Central memory CD8-positive, alpha-beta T cell (primary cell): Measurements from ENCODE around the gene CFAP61.

Source experiments
- ATAC-seq: fragments of 150-1000 bp; cut with Tn5 transposase; replicated peaks from 2 replicates; pipeline ENCODE4 v1.10.0; 2022; ENCODE audit warnings: mild to moderate bottlenecking, moderate FRiP score, moderate number of reproducible peaks; ENCODE audit not compliant: poor library complexity, severe bottlenecking; ENCODE audit errors: extremely low read depth
- DNase-seq, 2 donors: peaks; one replicate each; pipeline ENCODE4 v3.0.0; 2021; ENCODE audit warnings: low spot score in 2 of 2
- H3K27ac Mint-ChIP-seq: one replicate; pipeline ENCODE4 v1.8.0; 2022; ENCODE audit warnings: low read depth, mild to moderate bottlenecking, moderate library complexity, mixed read lengths
- H3K27me3 Mint-ChIP-seq: one replicate; pipeline ENCODE4 v1.8.0; 2022; ENCODE audit warnings: mixed read lengths
- H3K36me3 Mint-ChIP-seq: one replicate; pipeline ENCODE4 v1.8.0; 2022; ENCODE audit warnings: mild to moderate bottlenecking, moderate library complexity, mixed read lengths; ENCODE audit not compliant: insufficient read depth
- H3K4me1 Mint-ChIP-seq: one replicate; pipeline ENCODE4 v1.8.0; 2022; ENCODE audit warnings: mixed read lengths
- H3K4me3 Mint-ChIP-seq: one replicate; pipeline ENCODE4 v1.8.0; 2022; ENCODE audit warnings: mild to moderate bottlenecking, moderate library complexity, mixed read lengths
- H3K9me3 Mint-ChIP-seq: one replicate; pipeline ENCODE4 v1.8.0; 2022; ENCODE audit warnings: mixed read lengths

CFAP61 gene

DNA sequence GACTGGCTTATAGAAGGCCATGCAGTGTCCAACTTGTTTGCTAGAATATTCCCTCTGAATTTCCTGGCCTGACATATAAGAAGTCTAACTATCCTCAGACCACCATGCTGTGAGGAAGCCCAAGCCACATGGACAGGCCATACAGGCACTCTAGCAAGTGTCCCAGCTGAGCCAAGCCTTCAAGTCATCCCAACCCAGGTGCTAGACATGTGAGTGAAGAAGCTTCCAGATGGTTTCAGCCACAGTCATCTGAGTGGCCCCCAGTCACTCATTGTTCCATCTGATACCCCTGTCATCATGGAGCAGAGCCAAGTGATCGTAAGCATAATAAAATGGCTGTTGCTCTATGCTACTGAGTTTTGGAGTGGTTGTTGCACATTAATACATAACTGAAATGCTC lies 269.6 kb downstream of the CFAP61 start:
- no peaks in the 10 kb centered on the region for H3K36me3 Mint-ChIP-seq
- ATAC-seq: no peak

DNA sequence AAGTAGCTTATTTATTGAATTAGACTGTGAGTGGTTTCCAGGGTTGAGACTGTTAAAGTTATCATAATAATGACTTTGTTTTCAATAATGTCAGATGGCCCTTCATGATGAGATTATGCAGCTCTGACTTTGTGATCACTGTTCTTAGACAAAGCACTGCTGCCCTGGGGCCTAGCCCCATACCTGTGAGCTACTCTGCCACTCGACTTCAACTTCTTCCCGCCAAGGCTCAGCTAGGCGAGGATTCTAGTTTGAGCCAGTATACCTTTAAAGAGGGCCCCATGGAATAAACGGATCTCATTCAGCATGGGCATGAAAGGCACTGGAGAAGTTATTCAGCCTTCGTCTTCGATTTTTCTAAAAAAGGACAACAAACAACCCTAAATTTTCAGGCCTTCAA lies 270.6 kb downstream of the CFAP61 start:
- Mint-ChIP-seq H3K9me3 (no peaks in the 10 kb centered on the region), H3K4me3 (no peak overlapping the region), H3K4me1 (no peaks in the 10 kb centered on the region), H3K27me3 (peaks cover 6% of the 10 kb centered on the region), H3K36me3 (no peaks in the 10 kb centered on the region), H3K27ac (no peak overlapping the region)
- ATAC-seq (no peak), DNase-seq (no peak)

More for the DNA sequence above, 269.6 kb downstream of the CFAP61 start:
- H3K9me3 Mint-ChIP-seq: no peaks in the 10 kb centered on the region
- H3K27me3 Mint-ChIP-seq: peaks cover 10% of the 10 kb centered on the region
- DNase-seq: no peak
- no peak overlapping the region for H3K27ac Mint-ChIP-seq
- H3K4me1 Mint-ChIP-seq: no peaks in the 10 kb centered on the region
- no peak overlapping the region for H3K4me3 Mint-ChIP-seq

DNA sequence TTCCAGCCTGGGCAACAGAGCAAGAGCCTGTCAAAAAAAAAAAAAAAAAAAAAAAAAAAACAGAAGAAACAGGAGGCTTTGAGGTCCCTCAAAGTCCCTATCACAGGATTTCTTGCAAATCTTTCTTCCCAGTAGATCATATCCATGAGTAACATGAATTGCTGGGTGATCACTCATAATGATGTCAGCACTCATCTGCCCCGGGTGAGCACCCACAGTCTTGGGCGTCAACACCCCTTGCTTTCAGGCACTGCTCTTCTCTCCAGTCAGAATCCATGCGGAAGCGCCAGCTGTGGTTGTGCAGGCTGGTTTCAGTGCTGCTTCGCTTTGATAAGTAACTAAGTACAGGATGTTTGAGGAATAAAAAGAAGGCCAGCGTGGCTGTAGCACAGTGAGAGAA lies 275.4 kb downstream of the CFAP61 start:
- H3K9me3 Mint-ChIP-seq: no peaks in the 10 kb centered on the region
- H3K4me1 Mint-ChIP-seq: no peaks in the 10 kb centered on the region
- H3K27ac Mint-ChIP-seq: no peak overlapping the region
- ATAC-seq: no peak
- H3K36me3 Mint-ChIP-seq: no peaks in the 10 kb centered on the region
- H3K4me3 Mint-ChIP-seq: no peak overlapping the region
- no peak for DNase-seq
- peaks cover 30% of the 10 kb centered on the region for H3K27me3 Mint-ChIP-seq

DNA sequence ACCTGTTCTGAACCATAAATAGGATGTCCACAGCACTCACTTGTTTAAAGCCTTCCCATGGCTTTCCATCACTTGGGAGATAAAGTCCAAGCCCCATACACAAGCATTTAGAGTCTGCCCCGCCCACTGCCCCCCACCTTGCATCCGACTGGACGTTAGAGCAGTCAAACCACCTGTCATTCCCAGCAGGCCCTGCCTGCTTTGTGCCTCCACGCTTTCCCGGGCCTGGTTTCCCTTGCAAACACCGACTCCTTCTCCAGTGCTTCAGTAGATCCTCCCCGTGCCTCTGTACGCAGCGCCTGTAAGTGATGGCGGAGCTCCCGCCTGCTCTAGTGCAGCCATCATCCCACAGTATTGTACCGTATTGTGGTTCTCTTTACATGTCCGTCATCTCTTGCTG lies 277.2 kb downstream of the CFAP61 start:
- no peak overlapping the region for H3K27ac Mint-ChIP-seq
- H3K9me3 Mint-ChIP-seq: no peaks in the 10 kb centered on the region
- H3K27me3 Mint-ChIP-seq: peaks cover 37% of the 10 kb centered on the region
- ATAC-seq: no peak
- H3K4me3 Mint-ChIP-seq: no peak overlapping the region
- H3K36me3 Mint-ChIP-seq: no peaks in the 10 kb centered on the region
- H3K4me1 Mint-ChIP-seq: no peaks in the 10 kb centered on the region
- no peak for DNase-seq

DNA sequence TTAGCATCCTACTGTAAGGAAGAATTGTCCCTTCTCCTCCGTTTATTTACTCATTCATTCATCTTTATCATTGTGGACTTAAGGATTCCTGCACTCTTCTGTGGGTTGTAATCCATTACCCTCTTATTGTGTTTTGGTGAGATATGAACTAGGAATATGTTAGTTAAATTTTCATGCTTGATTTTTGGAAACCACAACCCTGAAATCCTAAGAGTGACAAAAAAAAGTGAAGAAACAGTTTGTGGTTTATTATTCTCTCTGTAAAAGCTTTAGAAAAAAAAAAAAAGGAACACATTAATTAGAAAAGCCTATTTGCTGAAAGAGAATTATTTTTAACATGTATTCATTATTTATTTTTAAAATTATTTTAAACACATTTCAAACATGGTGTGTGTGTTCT lies 278.8 kb downstream of the CFAP61 start:
- ATAC-seq: no peak
- no peak for DNase-seq
- peaks cover 2% of the 10 kb centered on the region for H3K36me3 Mint-ChIP-seq
- peaks cover 49% of the 10 kb centered on the region for H3K27me3 Mint-ChIP-seq
- H3K27ac Mint-ChIP-seq: no peak overlapping the region
- H3K4me3 Mint-ChIP-seq: no peak overlapping the region
- no peaks in the 10 kb centered on the region for H3K4me1 Mint-ChIP-seq
- no peaks in the 10 kb centered on the region for H3K9me3 Mint-ChIP-seq

DNA sequence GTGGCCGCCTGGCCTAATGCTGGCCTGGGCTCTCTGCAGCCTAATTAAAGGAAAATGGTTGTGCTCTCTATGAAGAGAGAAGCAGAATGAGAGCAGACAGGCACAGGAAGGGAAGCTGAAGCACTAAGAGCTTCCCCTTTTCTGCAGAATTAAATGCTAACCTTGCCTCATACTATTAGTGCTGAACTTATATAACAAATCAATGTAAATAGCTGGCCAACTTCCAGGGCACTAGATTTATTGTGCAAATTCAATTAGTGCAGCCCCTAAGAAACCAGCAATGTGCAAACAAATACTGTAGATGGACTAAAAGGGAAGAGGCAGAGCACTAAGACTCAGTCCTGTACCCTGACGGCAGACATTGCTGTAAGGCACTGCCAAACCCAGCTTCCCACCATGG lies 279.5 kb downstream of the CFAP61 start:
- peaks cover 49% of the 10 kb centered on the region for H3K27me3 Mint-ChIP-seq
- H3K9me3 Mint-ChIP-seq: no peaks in the 10 kb centered on the region
- peaks cover 2% of the 10 kb centered on the region for H3K36me3 Mint-ChIP-seq
- H3K4me3 Mint-ChIP-seq: no peak overlapping the region
- no peak overlapping the region for H3K27ac Mint-ChIP-seq
- DNase-seq (no peak), ATAC-seq (no peak)
- no peaks in the 10 kb centered on the region for H3K4me1 Mint-ChIP-seq

DNA sequence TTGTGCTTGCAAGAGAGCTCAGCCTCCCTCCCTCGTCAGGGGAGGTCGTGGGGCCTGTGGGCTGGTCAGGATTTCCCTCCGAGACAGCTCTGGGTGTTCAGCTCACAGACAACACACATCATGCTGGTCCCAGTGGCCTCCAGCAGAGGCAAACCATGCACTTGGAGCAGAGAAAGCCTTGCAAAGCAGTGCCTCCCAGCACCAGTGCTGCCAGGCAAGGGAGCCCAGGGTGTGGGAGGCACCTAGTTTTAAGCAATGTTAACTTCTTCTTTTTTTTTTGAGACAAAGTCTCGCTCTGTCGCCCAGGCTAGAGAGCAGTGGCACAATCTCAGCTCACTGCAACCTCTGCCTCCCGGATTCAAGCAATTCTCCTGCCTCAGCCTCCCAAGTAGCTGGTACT lies 281.5 kb downstream of the CFAP61 start:
- no peak for ATAC-seq
- Mint-ChIP-seq H3K27me3 (peaks cover 35% of the 10 kb centered on the region), H3K36me3 (peaks cover 2% of the 10 kb centered on the region), H3K4me3 (no peak overlapping the region), H3K9me3 (no peaks in the 10 kb centered on the region), H3K27ac (no peak overlapping the region), H3K4me1 (no peaks in the 10 kb centered on the region)
- no peak for DNase-seq

DNA sequence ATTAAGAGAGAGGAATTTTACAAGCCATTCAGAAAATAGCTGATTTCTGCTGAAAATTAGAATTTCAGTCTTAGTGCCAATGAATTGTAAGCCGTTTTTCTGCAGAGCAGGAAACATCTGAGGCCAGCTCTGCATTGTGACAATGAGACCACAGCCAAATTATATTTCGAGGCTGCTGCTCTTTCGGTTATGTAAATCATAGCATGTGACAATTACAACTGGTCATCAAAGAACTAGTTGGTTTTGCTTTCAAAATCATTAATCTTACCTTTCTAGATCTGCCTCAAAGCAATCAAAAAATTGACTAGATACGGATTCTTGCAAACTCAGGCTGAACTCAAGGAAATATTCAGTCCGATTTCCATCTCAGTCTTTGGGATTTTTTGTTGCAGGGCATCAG lies 282.2 kb downstream of the CFAP61 start:
- Mint-ChIP-seq H3K4me1 (no peaks in the 10 kb centered on the region), H3K36me3 (peaks cover 2% of the 10 kb centered on the region), H3K4me3 (no peak overlapping the region), H3K27ac (no peak overlapping the region), H3K9me3 (no peaks in the 10 kb centered on the region), H3K27me3 (peaks cover 28% of the 10 kb centered on the region)
- ATAC-seq (no peak), DNase-seq (no peak)

DNA sequence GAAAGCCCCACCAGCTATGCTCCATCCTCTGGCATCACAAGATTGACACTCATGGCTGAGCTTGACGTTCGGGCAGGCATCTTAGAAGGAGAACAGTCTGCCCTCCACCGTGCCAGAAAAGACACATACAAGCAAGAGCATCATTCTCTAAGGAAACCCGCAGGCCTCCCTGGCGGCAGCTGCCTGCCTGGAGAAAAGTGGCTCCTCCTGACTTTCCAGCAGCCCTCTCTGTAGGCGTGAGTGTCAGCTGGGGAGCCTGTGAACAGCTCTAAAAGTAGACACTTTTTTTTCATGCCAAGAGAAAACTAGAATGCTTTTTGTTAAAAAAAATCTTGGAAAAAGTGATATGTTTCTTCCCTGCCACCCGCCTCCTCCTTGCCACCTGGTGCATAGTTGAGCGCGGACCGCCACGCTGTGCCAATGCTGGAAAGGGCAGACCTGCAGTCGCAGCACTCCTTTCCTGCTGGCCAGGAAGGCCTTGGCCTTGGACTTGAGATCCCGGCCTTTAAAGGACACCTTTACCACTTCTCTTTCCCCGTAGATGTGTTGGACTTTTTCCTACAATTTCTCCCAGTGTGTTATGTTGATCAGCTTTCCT lies 285.9 kb downstream of the CFAP61 start:
- DNase-seq: no peak
- no peak for ATAC-seq
- peaks cover 2% of the 10 kb centered on the region for H3K36me3 Mint-ChIP-seq
- no peaks in the 10 kb centered on the region for H3K4me1 Mint-ChIP-seq
- H3K27ac Mint-ChIP-seq: no peak overlapping the region
- H3K4me3 Mint-ChIP-seq: no peak overlapping the region
- H3K9me3 Mint-ChIP-seq: no peaks in the 10 kb centered on the region
- H3K27me3 Mint-ChIP-seq: peaks cover 14% of the 10 kb centered on the region

DNA sequence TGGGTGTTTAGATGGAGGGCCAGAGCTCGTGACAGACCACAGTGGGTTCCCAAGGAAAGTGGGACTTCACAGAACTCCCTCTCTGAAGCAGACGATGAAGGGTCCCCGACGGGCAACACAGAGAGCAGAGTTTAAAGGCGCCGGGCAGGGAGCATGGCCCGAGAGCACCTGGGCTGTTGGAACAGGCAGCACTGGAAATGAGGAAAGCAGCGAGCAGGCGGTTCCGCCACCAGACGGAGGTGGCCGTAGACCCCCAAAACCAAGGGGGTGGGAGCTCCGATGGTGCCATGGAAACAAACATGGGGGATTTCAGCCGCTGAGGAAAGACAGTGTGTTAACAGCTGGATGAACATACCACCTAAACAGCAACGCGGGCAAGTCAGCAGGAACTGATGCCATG lies 288.1 kb downstream of the CFAP61 start:
- no peak for ATAC-seq
- no peak overlapping the region for H3K4me3 Mint-ChIP-seq
- H3K27me3 Mint-ChIP-seq: peaks cover 17% of the 10 kb centered on the region

DNA sequence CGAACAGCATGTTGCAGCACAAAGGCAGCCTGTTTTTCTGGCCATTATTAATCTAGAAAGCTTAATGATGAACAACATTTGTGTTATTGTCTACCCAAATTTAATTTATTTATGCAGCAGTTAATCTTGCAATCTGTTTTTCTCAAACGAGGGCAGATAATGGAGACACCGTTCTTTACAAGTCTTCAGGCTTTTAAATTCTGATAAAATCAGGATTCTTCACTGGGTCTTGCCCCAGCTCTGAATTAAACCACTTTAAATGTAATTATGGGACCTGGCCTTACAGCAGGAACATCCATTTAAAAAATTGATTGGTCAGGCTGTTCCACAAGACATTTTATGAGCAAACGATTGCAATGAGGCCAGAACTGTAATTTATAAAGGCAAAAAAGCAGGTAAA lies 289.0 kb downstream of the CFAP61 start:
- no peaks in the 10 kb centered on the region for H3K9me3 Mint-ChIP-seq
- H3K36me3 Mint-ChIP-seq: no peaks in the 10 kb centered on the region

More for the DNA sequence above, 288.1 kb downstream of the CFAP61 start:
- Mint-ChIP-seq H3K9me3 (no peaks in the 10 kb centered on the region), H3K36me3 (peaks cover 2% of the 10 kb centered on the region), H3K4me1 (no peaks in the 10 kb centered on the region), H3K27ac (no peak overlapping the region)
- no peak for DNase-seq

DNA sequence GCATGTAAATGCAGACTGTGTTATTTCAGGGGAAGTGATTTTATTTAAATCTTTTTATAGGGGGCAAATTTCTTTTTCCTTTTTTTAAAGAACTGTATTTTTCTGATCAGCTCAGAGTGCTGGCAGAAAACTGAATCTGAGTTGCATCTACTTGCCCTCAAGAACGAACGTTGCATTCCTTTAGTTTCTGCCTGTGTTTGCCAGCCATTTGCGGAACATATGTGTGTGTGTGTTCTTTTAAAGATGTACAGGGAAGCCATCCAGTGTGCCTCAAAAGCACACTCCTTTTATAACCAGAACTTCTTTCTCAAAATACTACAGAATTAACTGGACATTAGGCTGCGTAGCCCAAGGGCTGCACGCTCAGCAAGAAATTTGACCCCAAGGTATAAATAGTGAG lies 289.7 kb downstream of the CFAP61 start:
- H3K9me3 Mint-ChIP-seq: no peaks in the 10 kb centered on the region
- ATAC-seq: no peak
- no peak overlapping the region for H3K27ac Mint-ChIP-seq
- peaks cover 18% of the 10 kb centered on the region for H3K27me3 Mint-ChIP-seq
- DNase-seq: no peak
- H3K36me3 Mint-ChIP-seq: no peaks in the 10 kb centered on the region
- H3K4me3 Mint-ChIP-seq: no peak overlapping the region
- no peaks in the 10 kb centered on the region for H3K4me1 Mint-ChIP-seq

More for the DNA sequence above, 289.0 kb downstream of the CFAP61 start:
- DNase-seq (no peak), ATAC-seq (no peak)
- Mint-ChIP-seq H3K4me1 (no peaks in the 10 kb centered on the region), H3K27ac (no peak overlapping the region), H3K27me3 (peaks cover 11% of the 10 kb centered on the region), H3K4me3 (no peak overlapping the region)

DNA sequence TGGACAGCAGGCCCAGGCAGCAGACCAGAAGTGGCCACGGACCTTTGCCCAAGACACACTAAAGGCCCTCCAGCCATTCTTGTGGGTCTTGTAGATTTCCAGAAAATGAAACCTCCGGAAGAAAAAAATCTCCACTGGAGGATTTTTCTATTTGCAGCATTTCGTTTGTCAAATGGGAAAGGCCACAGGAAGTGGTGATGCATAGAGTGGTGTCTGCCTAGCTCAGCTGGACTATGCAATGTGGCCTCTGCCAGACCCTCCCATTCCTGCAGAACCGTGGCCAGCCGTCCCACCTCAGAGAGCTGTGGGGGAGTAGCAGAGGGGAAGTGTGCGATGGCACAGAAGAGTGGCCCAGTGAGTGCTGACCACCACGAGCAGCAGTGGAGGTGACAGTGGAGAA lies 291.6 kb downstream of the CFAP61 start:
- Mint-ChIP-seq H3K4me1 (no peaks in the 10 kb centered on the region), H3K27ac (no peak overlapping the region), H3K27me3 (peaks cover 35% of the 10 kb centered on the region), H3K36me3 (no peaks in the 10 kb centered on the region), H3K9me3 (no peaks in the 10 kb centered on the region), H3K4me3 (no peak overlapping the region)
- DNase-seq (no peak), ATAC-seq (no peak)

DNA sequence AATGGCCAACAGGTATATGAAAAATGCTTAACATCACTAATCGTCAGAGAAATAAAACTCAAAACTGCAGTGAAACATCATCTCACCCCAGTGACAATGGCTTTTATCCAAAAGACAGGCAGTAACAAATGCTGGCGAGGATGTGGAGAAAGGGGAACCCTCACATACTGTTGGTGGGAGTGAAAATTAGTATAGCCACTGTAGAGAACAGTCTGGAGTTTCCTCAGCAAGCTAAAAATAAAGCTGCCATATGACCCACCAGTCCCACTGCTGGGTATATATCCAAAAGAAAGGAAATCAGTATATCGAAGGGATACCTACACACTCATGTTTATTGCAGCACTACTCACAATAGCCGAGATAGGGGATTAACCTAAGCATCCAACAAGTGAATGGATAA lies 292.1 kb downstream of the CFAP61 start:
- H3K4me3 Mint-ChIP-seq: no peak overlapping the region
- H3K27me3 Mint-ChIP-seq: peaks cover 41% of the 10 kb centered on the region
- H3K36me3 Mint-ChIP-seq: no peaks in the 10 kb centered on the region
- DNase-seq (no peak), ATAC-seq (no peak)
- H3K27ac Mint-ChIP-seq: no peak overlapping the region
- no peaks in the 10 kb centered on the region for H3K9me3 Mint-ChIP-seq
- no peaks in the 10 kb centered on the region for H3K4me1 Mint-ChIP-seq
